ENCODE results near the gene NAMPT.
"Not testable (repeated sequence)": the region's sequence is repeated elsewhere in the genome, so short reads cannot be mapped to it uniquely, and the experiment has no call there.

NAMPT gene

DNA sequence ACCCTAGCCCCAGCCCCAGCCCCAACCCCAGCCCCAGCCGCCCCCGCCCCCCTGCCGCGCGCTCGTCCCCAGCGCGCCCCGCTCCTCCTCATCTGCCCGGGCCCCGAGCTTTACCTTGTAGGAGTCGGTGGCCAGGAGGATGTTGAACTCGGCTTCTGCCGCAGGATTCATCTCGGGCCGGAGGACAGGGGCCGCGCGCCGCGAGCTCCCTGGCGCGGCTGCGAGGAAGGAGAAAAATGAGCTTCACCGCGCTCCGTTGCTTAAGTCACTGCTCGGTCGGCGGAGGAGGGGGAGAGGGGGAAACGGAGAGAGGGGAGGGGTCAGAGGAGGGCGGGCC, at the start of gene NAMPT:
NAMPT (minus strand) TSS at position 270 of the 337 bp plus-strand sequence; CDS start at position 171, 99 bp downstream.
- FAIRE-seq (no peak), DNase-seq (ENCODE audit: insufficient read length, low spot score) (no peak)
- no peak; the same call in 1 of the 2 replicates for TF ChIP-seq POLR2A (IDR thresholded peaks at IDR 0.05; ENCODE audit: low read depth, low read length)

- no peak for TF ChIP-seq POLR2A (IDR thresholded peaks at IDR 0.05; ENCODE audit: low read depth, low read length)
- FAIRE-seq (no peak), DNase-seq (ENCODE audit: insufficient read length, low spot score) (no peak)
Observed at GRCh38 chr7:106332201-106332600, 47.4 kb upstream of the NAMPT start.

- no peak for FAIRE-seq
Observed at GRCh38 chr7:106331441-106332175, 46.8 kb upstream of the NAMPT start.

DNA sequence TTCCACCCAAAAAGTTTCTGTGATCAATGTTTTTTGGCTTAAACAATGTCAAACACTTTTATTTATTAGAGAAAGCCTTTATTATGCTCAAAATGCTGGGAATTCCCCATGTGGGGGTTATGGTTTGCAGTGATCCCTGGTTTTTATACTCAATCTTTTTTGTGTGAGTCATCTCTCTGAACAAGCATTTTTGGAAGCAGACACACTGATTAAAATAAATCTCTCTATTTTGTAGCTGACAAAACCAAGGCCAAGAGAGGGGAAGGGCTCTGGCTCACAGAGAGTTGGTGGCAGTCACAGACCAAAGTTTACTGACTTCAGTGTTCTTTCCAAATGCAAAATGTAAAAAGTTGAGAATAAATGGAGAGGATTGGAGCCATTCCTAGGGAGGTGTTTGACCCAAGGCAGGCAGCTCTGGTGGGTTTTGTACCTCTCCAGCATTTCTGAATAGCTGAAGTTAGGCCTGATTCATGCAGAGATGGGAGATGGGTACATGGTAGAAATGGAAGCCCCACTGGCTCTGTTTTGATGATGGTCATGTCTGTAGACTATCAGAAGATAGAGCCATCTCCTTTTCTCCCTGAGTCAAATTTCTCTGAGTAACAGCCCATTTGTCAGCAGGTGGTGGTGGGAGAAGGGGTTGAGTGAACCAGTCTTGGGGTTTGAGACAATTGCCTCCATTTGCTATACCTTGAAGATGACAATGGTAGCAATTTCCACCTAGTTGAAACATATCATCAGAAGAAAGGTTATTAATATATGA, 45.4 kb upstream of the NAMPT start:
- no peak for TF ChIP-seq POLR2A (IDR thresholded peaks at IDR 0.05; ENCODE audit: low read depth, low read length)
- DNase-seq (ENCODE audit: insufficient read length, low spot score) (no peak), FAIRE-seq (no peak)

More at GRCh38 chr7:106331441-106332175, 46.8 kb upstream of the NAMPT start:
- DNase-seq (ENCODE audit: insufficient read length, low spot score) = no peak
- no peak for TF ChIP-seq POLR2A (IDR thresholded peaks at IDR 0.05; ENCODE audit: low read depth, low read length)

GRCh38 chr7:106329408-106329807, 44.6 kb upstream of the NAMPT start:
- FAIRE-seq (no peak), DNase-seq (ENCODE audit: insufficient read length, low spot score) (no peak)
- no peak for TF ChIP-seq POLR2A (IDR thresholded peaks at IDR 0.05; ENCODE audit: low read depth, low read length)

GRCh38 chr7:106327538-106328481, 43.0 kb upstream of the NAMPT start:
- TF ChIP-seq POLR2A (IDR thresholded peaks at IDR 0.05; ENCODE audit: low read depth, low read length) = no peak
- FAIRE-seq = no peak

DNA sequence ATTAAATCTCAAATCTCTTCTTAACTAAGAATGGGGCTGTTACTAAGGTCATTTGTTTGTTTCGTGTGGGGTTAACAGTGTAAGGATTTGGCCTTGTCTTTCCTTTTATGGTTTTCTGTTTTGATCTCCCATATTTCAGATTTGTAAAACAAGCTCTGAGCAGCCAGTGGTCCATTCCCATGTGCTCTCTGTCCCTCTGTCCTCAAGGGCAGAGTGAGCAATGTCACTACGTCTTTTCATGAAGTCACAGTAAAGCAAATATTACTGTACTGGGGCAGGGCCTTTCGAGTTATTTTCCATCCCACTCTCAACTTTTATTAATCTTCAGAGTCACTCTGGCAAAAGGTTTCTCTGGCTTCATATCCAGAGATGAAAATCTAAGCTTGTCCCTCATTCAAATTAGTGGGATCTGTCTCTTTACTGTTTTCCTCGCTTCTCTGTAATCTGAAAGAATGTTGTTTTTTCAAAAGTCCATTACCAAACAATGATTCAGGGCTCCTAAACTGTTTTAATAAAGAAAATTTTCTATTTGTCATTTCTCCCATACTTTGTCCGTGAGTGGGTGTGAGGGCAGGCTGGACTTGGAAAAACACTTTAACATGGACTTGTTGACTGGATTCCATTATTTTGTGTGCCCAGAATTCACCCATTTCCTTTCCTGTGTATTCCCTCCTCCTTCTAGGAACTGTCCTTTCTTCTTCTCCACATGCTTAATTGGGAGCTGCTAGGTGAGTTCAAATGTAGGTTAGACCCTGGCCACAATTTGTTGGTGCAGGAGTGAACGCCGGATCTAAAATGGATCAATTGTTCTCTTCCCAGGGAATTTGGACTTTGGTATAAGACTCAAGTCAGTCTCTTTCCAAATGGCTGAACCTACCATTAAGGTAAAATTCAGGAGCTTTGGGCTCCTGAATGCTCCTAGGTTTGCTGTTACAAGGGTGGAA, 42.1 kb upstream of the NAMPT start:
- DNase-seq (ENCODE audit: insufficient read length, low spot score) (no peak), FAIRE-seq (no peak)
- TF ChIP-seq POLR2A (IDR thresholded peaks at IDR 0.05; ENCODE audit: low read depth, low read length) = no peak

More at GRCh38 chr7:106327538-106328481, 43.0 kb upstream of the NAMPT start:
- DNase-seq (ENCODE audit: insufficient read length, low spot score) = no peak

DNA sequence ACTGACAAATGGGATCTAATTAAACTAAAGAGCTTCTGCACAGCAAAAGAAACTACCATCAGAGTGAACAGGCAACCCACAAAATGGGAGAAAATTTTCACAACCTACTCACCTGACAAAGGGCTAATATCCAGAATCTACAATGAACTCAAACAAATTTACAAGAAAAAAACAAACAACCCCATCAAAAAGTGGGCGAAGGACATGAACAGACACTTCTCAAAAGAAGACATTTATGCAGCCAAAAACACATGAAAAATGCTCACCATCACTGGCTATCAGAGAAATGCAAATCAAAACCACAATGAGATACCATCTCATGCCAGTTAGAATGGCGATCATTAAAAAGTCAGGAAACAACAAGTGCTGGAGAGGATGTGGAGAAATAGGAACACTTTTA, 39.7 kb upstream of the NAMPT start:
- DNase-seq (ENCODE audit: insufficient read length, low spot score); FAIRE-seq: not testable (repeated sequence)

DNA sequence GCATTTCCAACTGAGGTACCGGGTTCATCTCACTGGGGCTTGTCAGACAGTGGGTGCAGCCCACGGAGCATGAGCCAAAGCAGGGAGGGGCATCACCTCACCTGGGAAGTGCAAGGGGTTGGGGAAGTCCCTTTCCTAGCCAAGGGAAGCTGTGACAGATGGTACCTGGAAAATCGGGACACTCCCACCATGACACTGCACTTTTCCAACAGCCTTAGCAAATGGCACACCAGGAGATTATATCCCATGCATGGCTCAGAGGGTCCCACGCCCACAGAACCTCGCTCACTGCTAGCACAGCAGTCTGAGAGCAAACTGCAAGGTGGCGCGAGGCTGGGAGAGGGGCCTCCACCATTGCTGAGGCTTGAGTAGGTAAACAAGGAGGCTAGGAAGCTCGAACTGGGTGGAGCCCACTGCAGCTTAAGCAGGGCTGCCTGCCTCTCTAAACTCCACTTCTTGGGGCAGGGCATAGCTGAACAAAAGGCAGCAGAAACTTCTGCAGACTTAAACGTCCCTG, 35.5 kb upstream of the NAMPT start:
- not testable (repeated sequence) for FAIRE-seq; DNase-seq (ENCODE audit: insufficient read length, low spot score)

DNA sequence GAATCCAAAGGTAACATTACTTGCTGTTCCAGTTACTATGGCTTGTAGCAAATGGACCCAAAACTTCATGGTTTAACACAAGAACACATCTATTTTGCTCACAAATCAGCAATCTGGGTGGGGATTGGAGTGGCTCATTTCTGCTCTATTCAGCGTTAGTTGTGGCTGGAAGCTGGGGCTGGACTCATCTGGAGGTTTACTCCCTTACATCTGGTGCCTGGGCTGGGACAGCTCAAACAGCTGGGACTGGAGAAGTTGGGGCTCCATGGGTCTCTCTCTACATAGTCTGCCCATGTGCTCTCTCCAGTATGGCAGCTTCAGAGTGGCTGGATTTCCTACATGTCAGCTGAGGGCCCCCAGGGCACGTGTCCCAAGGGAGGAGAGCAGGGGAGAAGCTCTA, 33.7 kb upstream of the NAMPT start:
- no peak for TF ChIP-seq POLR2A (IDR thresholded peaks at IDR 0.05; ENCODE audit: low read depth, low read length)
- DNase-seq (ENCODE audit: insufficient read length, low spot score) (no peak), FAIRE-seq (no peak)

GRCh38 chr7:106317971-106318370, 33.2 kb upstream of the NAMPT start:
- no peak for TF ChIP-seq POLR2A (IDR thresholded peaks at IDR 0.05; ENCODE audit: low read depth, low read length)
- no peak for DNase-seq (ENCODE audit: insufficient read length, low spot score)
- no peak for FAIRE-seq

DNA sequence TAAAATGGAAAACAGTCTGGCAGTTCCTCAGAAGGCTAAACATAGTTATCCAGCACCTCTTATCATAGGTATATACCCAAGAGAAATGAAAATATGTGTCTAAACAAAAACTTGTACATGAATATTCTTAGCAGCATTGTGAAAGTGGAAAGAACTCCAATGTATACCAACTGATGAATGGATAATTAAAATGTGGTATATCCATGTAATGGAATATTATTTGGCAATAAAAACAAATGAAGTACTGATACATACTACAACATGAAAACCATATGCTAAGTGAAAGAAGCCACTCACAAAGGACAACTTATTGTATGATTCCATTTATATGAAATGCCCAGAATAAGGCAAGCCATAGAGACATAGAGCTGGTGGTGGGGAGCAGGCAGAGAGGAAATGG, 32.2 kb upstream of the NAMPT start:
- no peak for DNase-seq (ENCODE audit: insufficient read length, low spot score)
- no peak for FAIRE-seq

GRCh38 chr7:106314875-106315274, 30.1 kb upstream of the NAMPT start:
- FAIRE-seq (no peak), DNase-seq (ENCODE audit: insufficient read length, low spot score) (no peak)
- TF ChIP-seq POLR2A (IDR thresholded peaks at IDR 0.05; ENCODE audit: low read depth, low read length) = no peak

More for the DNA sequence above, 32.2 kb upstream of the NAMPT start:
- no peak for TF ChIP-seq POLR2A (IDR thresholded peaks at IDR 0.05; ENCODE audit: low read depth, low read length)

All from H54 (cell line).